Caco-2 (cell line): ENCODE data around the gene HSD17B12. TPM values are rescaled to one million over a fixed set of nuclear protein-coding genes. Genes with fewer than 3 reads are reported as not detected.

Experiments
- BruUV-seq: library from RNA; stranded (reverse); fragments of 400-500 nt; replicated peaks from 2 replicates; lab custom pipeline; 2021; lab: Mats Ljungman, UMichigan
- CTCF ChIA-PET: fragments of 300-600 bp; sonication (Branson Sonifier 250); formaldehyde crosslinking; loops from one replicate; lab custom pipeline; 2022; ENCODE audit warnings: antibody characterized with exemption; lab: Charles Lee
- POLR2A ChIA-PET: fragments of 300-600 bp; sonication (Branson Sonifier 250); formaldehyde crosslinking; loops from one replicate; lab custom pipeline; 2022; ENCODE audit warnings: antibody characterized with exemption; lab: Charles Lee
- DNase-seq, 2 experiments: peaks; one replicate each; pipeline versions ENCODE4 v3.0.0 to v3.0.0-alpha.2; 2020 to 2022
- H3K27me3 ChIP-seq: replicated peaks from 2 replicates; pipeline ENCODE4 v1.6.0; 2011; ENCODE audit warnings: low read length; ENCODE audit not compliant: control insufficient read depth, insufficient read depth
- H3K36me3 ChIP-seq: 2 replicates; pipeline ENCODE4 v1.5.1; 2011; ENCODE audit warnings: low read length; ENCODE audit not compliant: control insufficient read depth, insufficient read depth
- H3K4me1 ChIP-seq: fragments of 250-450 bp; sonication (Bioruptor Pico); 2 replicates; pipeline ENCODE4 v1.5.1; 2020; ENCODE audit warnings: mild to moderate bottlenecking
- H3K4me3 ChIP-seq: 2 replicates; pipeline ENCODE4 v1.5.1; 2011; ENCODE audit warnings: low read depth, mild to moderate bottlenecking, control low read depth, low read length
- H3K9me3 ChIP-seq: fragments of 250-450 bp; sonication (Bioruptor Pico); 2 replicates; pipeline ENCODE4 v1.5.1; 2020; ENCODE audit warnings: mild to moderate bottlenecking, moderate library complexity
- H3K27ac Mint-ChIP-seq: one replicate; pipeline ENCODE4 v1.8.0; 2022; ENCODE audit warnings: mixed read lengths; ENCODE audit not compliant: unreplicated experiment
- H3K27me3 Mint-ChIP-seq: one replicate; pipeline ENCODE4 v1.8.0; 2022; ENCODE audit warnings: mixed read lengths; ENCODE audit not compliant: insufficient read depth, unreplicated experiment
- H3K36me3 Mint-ChIP-seq: one replicate; pipeline ENCODE4 v1.8.0; 2022; ENCODE audit warnings: mild to moderate bottlenecking, mixed read lengths; ENCODE audit not compliant: insufficient read depth, unreplicated experiment
- H3K4me1 Mint-ChIP-seq: one replicate; pipeline ENCODE4 v1.8.0; 2022; ENCODE audit warnings: low read depth, mixed read lengths; ENCODE audit not compliant: unreplicated experiment
- H3K4me3 Mint-ChIP-seq: one replicate; pipeline ENCODE4 v1.8.0; 2022; ENCODE audit warnings: mild to moderate bottlenecking, moderate library complexity, mixed read lengths; ENCODE audit not compliant: unreplicated experiment
- H3K9me3 Mint-ChIP-seq: one replicate; pipeline ENCODE4 v1.8.0; 2022; ENCODE audit warnings: mixed read lengths; ENCODE audit not compliant: unreplicated experiment
- intact Hi-C: fragments of 100-400 bp; cut with micrococcal nuclease; formaldehyde crosslinking; loops from one replicate; pipeline ENCODE4 v1.10.0; 2022; ENCODE audit not compliant: unreplicated experiment
- total RNA-seq: library from RNA; stranded (reverse); gene quantifications from 2 replicates; pipeline ENCODE4 v1.2.3, GENCODE V29; 2022
- TF ChIP-seq, protein P1 (sequence below), 2 experiments: fragments of 200-600 bp in 1 of 2; IDR thresholded peaks; 1 replicate in 1 of 2; 2 replicates in 1 of 2; pipeline versions ENCODE4 v1.5.1 to v1.8.0; 2011 to 2022; ENCODE audit warnings: antibody characterized with exemption in 1 of 2, control low read depth in 1 of 2, inconsistent platforms in 1 of 2, low read depth in 1 of 2, low read length in 1 of 2, mild to moderate bottlenecking in 1 of 2, moderate library complexity in 1 of 2; ENCODE audit not compliant: insufficient read depth in 1 of 2, severe bottlenecking in 1 of 2, unreplicated experiment in 1 of 2

HSD17B12 gene
- total RNA-seq, 1 experiment from 2014 or later: 155 TPM

DNA sequence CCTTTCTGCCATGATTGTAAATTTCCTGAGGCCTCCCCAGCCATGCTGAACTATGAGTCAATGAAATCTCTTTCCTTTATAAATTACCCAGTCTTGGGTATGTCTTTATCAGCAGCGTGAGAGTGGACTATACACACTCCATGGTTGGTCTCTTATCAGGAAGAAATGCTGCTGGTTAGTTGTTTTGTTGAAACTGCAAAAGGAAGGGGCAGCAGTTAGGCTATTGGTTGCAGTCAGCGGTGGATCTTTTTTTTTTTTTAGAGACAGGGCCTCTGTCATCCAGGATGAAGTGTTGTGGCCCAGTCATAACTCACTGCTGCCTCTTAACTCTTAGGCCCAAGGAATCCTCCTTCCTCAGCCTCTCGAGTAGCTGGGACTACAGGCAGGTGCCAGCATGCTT lies 51.7 kb downstream of the HSD17B12 start:
- ChIA-PET POLR2A (no interaction called here), CTCF (no interaction called here)
- Histone ChIP-seq H3K4me1 (peaks cover 10% of the 10 kb centered on the region; the same call in 1 of the 2 replicates), H3K36me3 (peaks cover 2% of the 10 kb centered on the region), H3K4me3 (no peak overlapping the region), H3K27me3 (no peaks in the 10 kb centered on the region), H3K9me3 (no peaks in the 10 kb centered on the region)
- no peaks in the 10 kb centered on the region for H3K27me3 Mint-ChIP-seq
- no peak overlapping the region for H3K4me3 Mint-ChIP-seq
- intact Hi-C loops: no loop called here
- TF ChIP-seq, protein P1, sequence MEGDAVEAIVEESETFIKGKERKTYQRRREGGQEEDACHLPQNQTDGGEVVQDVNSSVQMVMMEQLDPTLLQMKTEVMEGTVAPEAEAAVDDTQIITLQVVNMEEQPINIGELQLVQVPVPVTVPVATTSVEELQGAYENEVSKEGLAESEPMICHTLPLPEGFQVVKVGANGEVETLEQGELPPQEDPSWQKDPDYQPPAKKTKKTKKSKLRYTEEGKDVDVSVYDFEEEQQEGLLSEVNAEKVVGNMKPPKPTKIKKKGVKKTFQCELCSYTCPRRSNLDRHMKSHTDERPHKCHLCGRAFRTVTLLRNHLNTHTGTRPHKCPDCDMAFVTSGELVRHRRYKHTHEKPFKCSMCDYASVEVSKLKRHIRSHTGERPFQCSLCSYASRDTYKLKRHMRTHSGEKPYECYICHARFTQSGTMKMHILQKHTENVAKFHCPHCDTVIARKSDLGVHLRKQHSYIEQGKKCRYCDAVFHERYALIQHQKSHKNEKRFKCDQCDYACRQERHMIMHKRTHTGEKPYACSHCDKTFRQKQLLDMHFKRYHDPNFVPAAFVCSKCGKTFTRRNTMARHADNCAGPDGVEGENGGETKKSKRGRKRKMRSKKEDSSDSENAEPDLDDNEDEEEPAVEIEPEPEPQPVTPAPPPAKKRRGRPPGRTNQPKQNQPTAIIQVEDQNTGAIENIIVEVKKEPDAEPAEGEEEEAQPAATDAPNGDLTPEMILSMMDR (IDR thresholded peaks at IDR 0.05; ENCODE audit: insufficient read depth in 1 of 2, low read depth in 1 of 2, low read length in 1 of 2, severe bottlenecking in 1 of 2, unreplicated experiment in 1 of 2): no peak
- H3K36me3 Mint-ChIP-seq: peaks cover 32% of the 10 kb centered on the region
- H3K27ac Mint-ChIP-seq: peak overlapping the region; percentile 51
- no peaks in the 10 kb centered on the region for H3K9me3 Mint-ChIP-seq
- no peak for DNase-seq
- H3K4me1 Mint-ChIP-seq: peaks cover 26% of the 10 kb centered on the region
- no TSS peak for BruUV-seq

DNA sequence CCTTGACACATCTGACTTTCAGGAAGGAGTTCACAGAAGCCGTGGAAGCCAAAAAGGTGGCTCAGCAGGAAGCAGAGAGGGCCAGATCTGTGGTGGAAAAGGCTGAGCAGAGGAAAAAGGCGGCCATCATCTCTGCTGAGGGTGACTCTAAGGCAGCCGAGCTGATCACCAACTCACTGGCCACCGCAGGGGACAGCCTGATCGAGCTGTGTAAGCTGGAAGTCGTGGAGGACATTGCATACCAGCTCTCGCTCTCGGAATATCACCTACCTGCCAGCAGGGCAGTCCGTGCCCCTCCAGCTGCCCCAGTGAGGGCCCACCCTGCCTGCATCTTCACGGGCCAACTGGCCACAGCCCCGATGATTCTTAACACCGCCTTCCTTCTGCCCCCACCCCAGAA lies 53.7 kb downstream of the HSD17B12 start:
- DNase-seq: no peak
- TF ChIP-seq, protein P1 (IDR thresholded peaks at IDR 0.05; ENCODE audit: insufficient read depth in 1 of 2, low read depth in 1 of 2, low read length in 1 of 2, severe bottlenecking in 1 of 2, unreplicated experiment in 1 of 2): no peak
- H3K27me3 Mint-ChIP-seq: no peaks in the 10 kb centered on the region
- intact Hi-C loops: no loop called here
- peaks cover 33% of the 10 kb centered on the region for H3K36me3 Mint-ChIP-seq
- Histone ChIP-seq H3K4me3 (no peak overlapping the region), H3K36me3 (peaks cover 2% of the 10 kb centered on the region), H3K27me3 (no peaks in the 10 kb centered on the region), H3K9me3 (no peaks in the 10 kb centered on the region), H3K4me1 (peaks cover 28% of the 10 kb centered on the region)
- peaks cover 41% of the 10 kb centered on the region for H3K4me1 Mint-ChIP-seq
- no peak overlapping the region for H3K4me3 Mint-ChIP-seq
- H3K27ac Mint-ChIP-seq: no peak overlapping the region
- POLR2A ChIA-PET: no interaction called here
- CTCF ChIA-PET: no interaction called here
- H3K9me3 Mint-ChIP-seq: peaks cover 2% of the 10 kb centered on the region
- no TSS peak for BruUV-seq

DNA sequence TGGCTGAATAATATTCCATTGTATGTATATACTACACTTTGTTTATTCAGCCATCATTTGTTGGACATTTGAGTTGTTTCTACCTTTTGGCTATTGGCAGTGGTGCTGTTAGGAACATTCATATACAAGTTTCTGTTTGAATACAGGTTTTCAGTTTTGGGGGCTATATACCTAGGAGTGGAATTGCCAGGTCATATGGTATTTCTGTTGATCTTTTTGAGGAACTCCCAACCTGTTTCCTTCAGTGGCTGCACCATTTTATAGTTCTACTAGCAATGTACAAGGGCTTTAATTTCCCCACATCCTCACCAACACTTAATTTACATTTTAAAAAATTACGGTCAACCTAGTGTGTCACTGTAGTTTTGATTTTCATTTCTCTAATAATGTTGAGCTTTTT lies 54.6 kb downstream of the HSD17B12 start:
- ChIA-PET POLR2A (no interaction called here), CTCF (no interaction called here)
- BruUV-seq: no TSS peak
- peaks cover 40% of the 10 kb centered on the region for H3K36me3 Mint-ChIP-seq
- no peak overlapping the region for H3K4me3 Mint-ChIP-seq
- H3K4me1 Mint-ChIP-seq: peaks cover 50% of the 10 kb centered on the region
- H3K27ac Mint-ChIP-seq: no peak overlapping the region
- intact Hi-C loops: loop anchor here (5.0 kb wide), 1 partner anchor 93 kb away; no protein-coding TSS in a partner anchor
- Histone ChIP-seq H3K36me3 (peaks cover 2% of the 10 kb centered on the region), H3K4me1 (peaks cover 36% of the 10 kb centered on the region), H3K27me3 (no peaks in the 10 kb centered on the region), H3K9me3 (no peaks in the 10 kb centered on the region), H3K4me3 (no peak overlapping the region)
- H3K9me3 Mint-ChIP-seq: peaks cover 11% of the 10 kb centered on the region
- no peaks in the 10 kb centered on the region for H3K27me3 Mint-ChIP-seq
- no peak for DNase-seq
- TF ChIP-seq, protein P1 (IDR thresholded peaks at IDR 0.05; ENCODE audit: insufficient read depth in 1 of 2, low read depth in 1 of 2, low read length in 1 of 2, severe bottlenecking in 1 of 2, unreplicated experiment in 1 of 2): no peak
